Astrocyte (in vitro differentiated cells and primary cell): ENCODE results near the gene LAMA3. TPM values are rescaled to one million over a fixed set of nuclear protein-coding genes. Genes with fewer than 3 reads are reported as not detected.
A peak's percentile ranks its signal among the peaks of the same experiment; 100 is the strongest.

Source experiments
- DNase-seq: peaks from one replicate; pipeline ENCODE4 v3.0.0-alpha.2; 2010; ENCODE audit warnings: low read depth
- FAIRE-seq: peaks from 2 replicates; lab custom pipeline; 2011; peaks lifted over from hg19 to GRCh38; lab: Jason Lieb, UNC
- H2AFZ ChIP-seq: 2 replicates; pipeline ENCODE4 v1.6.0; 2012; ENCODE audit warnings: low read depth, low read length, inconsistent platforms
- H3K27ac ChIP-seq: 2 replicates; pipeline ENCODE4 v1.5.1; 2011; ENCODE audit warnings: low read depth, low read length, inconsistent platforms
- H3K27me3 ChIP-seq: 2 replicates; pipeline ENCODE4 v1.6.0; 2011; ENCODE audit warnings: low read length, inconsistent platforms; ENCODE audit not compliant: insufficient read depth
- H3K36me3 ChIP-seq: 2 replicates; pipeline ENCODE4 v1.5.1; 2011; ENCODE audit warnings: low read length, inconsistent platforms; ENCODE audit not compliant: insufficient read depth
- H3K4me1 ChIP-seq: 2 replicates; pipeline ENCODE4 v1.5.1; 2011; ENCODE audit warnings: low read length, inconsistent platforms; ENCODE audit not compliant: insufficient read depth
- H3K4me2 ChIP-seq: 2 replicates; pipeline ENCODE4 v1.6.0; 2012; ENCODE audit warnings: low read length, inconsistent platforms
- H3K4me3 ChIP-seq: 2 replicates; pipeline ENCODE4 v1.5.1; 2011; ENCODE audit warnings: low read depth, mild to moderate bottlenecking, low read length, inconsistent platforms; ENCODE audit not compliant: insufficient read depth
- H3K79me2 ChIP-seq: 2 replicates; pipeline ENCODE4 v1.6.0; 2012; ENCODE audit warnings: mild to moderate bottlenecking, low read length, inconsistent platforms; ENCODE audit not compliant: insufficient read depth
- H3K9ac ChIP-seq: 2 replicates; pipeline ENCODE4 v1.6.0; 2012; ENCODE audit warnings: mild to moderate bottlenecking, low read length, inconsistent platforms
- H3K9me3 ChIP-seq: 2 replicates; pipeline ENCODE4 v1.5.1; 2012; ENCODE audit warnings: low read depth, mild to moderate bottlenecking, low read length, inconsistent platforms; ENCODE audit not compliant: insufficient read depth
- H4K20me1 ChIP-seq: 2 replicates; pipeline ENCODE4 v1.6.0; 2012; ENCODE audit warnings: low read length, inconsistent platforms; ENCODE audit not compliant: insufficient read depth
- H3K27ac Mint-ChIP-seq: one replicate; pipeline ENCODE4 v1.8.0; 2021; ENCODE audit warnings: mild to moderate bottlenecking, mixed read lengths; ENCODE audit not compliant: unreplicated experiment
- H3K27me3 Mint-ChIP-seq: one replicate; pipeline ENCODE4 v1.8.0; 2021; ENCODE audit warnings: low read depth, mixed read lengths; ENCODE audit not compliant: unreplicated experiment
- H3K36me3 Mint-ChIP-seq: one replicate; pipeline ENCODE4 v1.8.0; 2021; ENCODE audit warnings: low read depth, mixed read lengths; ENCODE audit not compliant: unreplicated experiment
- H3K4me1 Mint-ChIP-seq: one replicate; pipeline ENCODE4 v1.8.0; 2021; ENCODE audit warnings: low read depth, mixed read lengths; ENCODE audit not compliant: unreplicated experiment
- H3K4me3 Mint-ChIP-seq: one replicate; pipeline ENCODE4 v1.8.0; 2021; ENCODE audit warnings: mild to moderate bottlenecking, moderate library complexity, mixed read lengths; ENCODE audit not compliant: unreplicated experiment
- H3K9me3 Mint-ChIP-seq: one replicate; pipeline ENCODE4 v1.8.0; 2021; ENCODE audit warnings: mild to moderate bottlenecking, mixed read lengths; ENCODE audit not compliant: unreplicated experiment
- CTCF ChIP-seq: IDR thresholded peaks from 2 replicates; pipeline ENCODE4 v1.5.1; 2011; ENCODE audit warnings: low read depth, mild to moderate bottlenecking, inconsistent platforms, low read length, moderate library complexity; ENCODE audit not compliant: insufficient read depth
- EZH2 ChIP-seq: IDR thresholded peaks from 2 replicates; pipeline ENCODE4 v1.6.1; 2012; ENCODE audit warnings: mild to moderate bottlenecking, low read length, inconsistent platforms; ENCODE audit not compliant: insufficient read depth
- total RNA-seq: library from RNA; stranded (reverse); gene quantifications from 2 replicates; pipeline ENCODE4 v1.2.1, GENCODE V29; 2021

LAMA3 gene
- total RNA-seq, 1 donor from 2014 or later, result 0.86 TPM

- no peak for FAIRE-seq
- peaks cover 5% of the 10 kb centered on the region for H3K4me1 Mint-ChIP-seq
- Histone ChIP-seq H3K27me3 (peaks cover under 1% of the 10 kb centered on the region), H3K9ac (no peak overlapping the region), H3K9me3 (no peaks in the 10 kb centered on the region), H3K4me1 (no peaks in the 10 kb centered on the region), H4K20me1 (no peaks in the 10 kb centered on the region), H3K27ac (no peak overlapping the region), H3K4me3 (no peak overlapping the region), H3K36me3 (no peaks in the 10 kb centered on the region), H3K4me2 (no peak overlapping the region), H3K79me2 (no peaks in the 10 kb centered on the region), H2AFZ (no peak overlapping the region)
- TF ChIP-seq CTCF (no peak), EZH2 (no peak)
- no peak overlapping the region for H3K27ac Mint-ChIP-seq
- no peak overlapping the region for H3K4me3 Mint-ChIP-seq
- H3K27me3 Mint-ChIP-seq, result no peaks in the 10 kb centered on the region
- H3K36me3 Mint-ChIP-seq, result no peaks in the 10 kb centered on the region
- peak; percentile 97 for DNase-seq
- peaks cover 9% of the 10 kb centered on the region for H3K9me3 Mint-ChIP-seq
These were observed 20.8 kb downstream of the LAMA3 start for GRCh38 chr18:23710068-23710527.

GRCh38 chr18:23710946-23711345 lies 21.7 kb downstream of the LAMA3 start:
- H3K27me3 Mint-ChIP-seq, result no peaks in the 10 kb centered on the region
- Histone ChIP-seq H2AFZ (no peak overlapping the region), H3K4me2 (no peak overlapping the region), H3K9ac (no peak overlapping the region), H4K20me1 (no peaks in the 10 kb centered on the region), H3K4me3 (no peak overlapping the region), H3K27me3 (no peaks in the 10 kb centered on the region), H3K79me2 (no peaks in the 10 kb centered on the region), H3K36me3 (no peaks in the 10 kb centered on the region), H3K4me1 (peaks cover 3% of the 10 kb centered on the region), H3K9me3 (no peaks in the 10 kb centered on the region), H3K27ac (no peak overlapping the region)
- no peak overlapping the region for H3K27ac Mint-ChIP-seq
- H3K36me3 Mint-ChIP-seq, result no peaks in the 10 kb centered on the region
- FAIRE-seq, result no peak
- no peak for TF ChIP-seq CTCF
- TF ChIP-seq EZH2, result no peak
- no peak overlapping the region for H3K4me3 Mint-ChIP-seq
- no peak for DNase-seq
- H3K9me3 Mint-ChIP-seq, result peaks cover 9% of the 10 kb centered on the region
- H3K4me1 Mint-ChIP-seq, result peaks cover 7% of the 10 kb centered on the region

DNA sequence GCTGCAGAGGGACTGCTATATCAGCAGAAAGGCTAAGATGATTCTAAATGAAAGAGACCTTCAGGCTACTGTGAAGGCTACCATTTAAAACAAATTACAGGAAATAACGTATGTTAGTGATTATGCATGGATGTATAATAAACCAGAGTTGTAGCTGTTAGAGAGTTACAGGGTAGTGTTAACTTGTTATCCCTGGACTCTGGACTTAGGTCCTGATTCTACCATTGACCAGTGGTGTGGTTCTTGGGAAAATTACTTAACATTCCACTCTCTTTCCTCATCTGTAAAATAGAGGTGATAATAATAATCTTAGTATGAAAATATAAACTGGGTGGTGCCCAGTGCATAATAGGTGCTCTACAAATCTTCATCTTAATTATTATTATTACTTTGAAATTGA lies 22.2 kb downstream of the LAMA3 start:
- H3K27ac ChIP-seq, result no peak overlapping the region
- peaks cover 8% of the 10 kb centered on the region for H3K4me1 ChIP-seq
- H3K9ac ChIP-seq, result no peak overlapping the region
- no peak overlapping the region for H3K4me3 Mint-ChIP-seq
- H3K79me2 ChIP-seq, result no peaks in the 10 kb centered on the region
- no peak overlapping the region for H2AFZ ChIP-seq
- H3K27me3 Mint-ChIP-seq, result no peaks in the 10 kb centered on the region
- H3K36me3 ChIP-seq, result no peaks in the 10 kb centered on the region
- no peaks in the 10 kb centered on the region for H4K20me1 ChIP-seq
- FAIRE-seq (no peak), DNase-seq (no peak)
- no peak overlapping the region for H3K27ac Mint-ChIP-seq
- peaks cover 8% of the 10 kb centered on the region for H3K4me1 Mint-ChIP-seq
- no peak overlapping the region for H3K4me2 ChIP-seq
- no peaks in the 10 kb centered on the region for H3K36me3 Mint-ChIP-seq
- H3K9me3 Mint-ChIP-seq, result peaks cover 9% of the 10 kb centered on the region
- no peaks in the 10 kb centered on the region for H3K27me3 ChIP-seq
- no peak for TF ChIP-seq EZH2
- no peak for TF ChIP-seq CTCF
- no peaks in the 10 kb centered on the region for H3K9me3 ChIP-seq
- H3K4me3 ChIP-seq, result no peak overlapping the region
